SU-DHL-6 (cell line): ENCODE results near the gene MCAT.

Experiments
- H2AFZ ChIP-seq: fragments of 200-600 bp; sonication (generic); 2 replicates; pipeline ENCODE4 v1.6.1; 2014; ENCODE audit warnings: low read depth, mild to moderate bottlenecking, moderate library complexity, mixed read lengths, antibody characterized with exemption, low read length; ENCODE audit not compliant: severe bottlenecking
- H3F3A ChIP-seq: fragments of 200-600 bp; shearing (Covaris generic); 2 replicates; pipeline ENCODE4 v1.6.0; 2016; ENCODE audit warnings: antibody characterized with exemption, mild to moderate bottlenecking; ENCODE audit not compliant: insufficient read depth
- H3K27ac ChIP-seq: fragments of 200-600 bp; sonication (generic); 2 replicates; pipeline ENCODE4 v1.5.1; 2016; ENCODE audit warnings: low read depth, mild to moderate bottlenecking, low read length, moderate library complexity, mixed read lengths
- H3K27me3 ChIP-seq: fragments of 200-600 bp; sonication (generic), shearing (Covaris generic); 2 replicates; pipeline ENCODE4 v1.6.0; 2014; ENCODE audit warnings: mild to moderate bottlenecking, low read length
- H3K36me3 ChIP-seq: fragments of 200-600 bp; sonication (generic); 2 replicates; pipeline ENCODE4 v1.6.1; 2014; ENCODE audit warnings: mild to moderate bottlenecking, low read length, mixed read lengths
- H3K4me2 ChIP-seq: fragments of 300-600, 200-600 bp; shearing (Covaris generic), sonication (generic); 2 replicates; pipeline ENCODE4 v1.6.0; 2014; ENCODE audit warnings: low read length, low read depth, mild to moderate bottlenecking; ENCODE audit not compliant: poor library complexity, severe bottlenecking
- H3K4me3 ChIP-seq: fragments of 200-600 bp; sonication (generic); 2 replicates; pipeline ENCODE4 v1.5.1; 2014; ENCODE audit warnings: antibody characterized with exemption, low read length, mild to moderate bottlenecking, mixed read lengths; ENCODE audit not compliant: insufficient read depth, poor library complexity, severe bottlenecking
- H3K79me2 ChIP-seq: fragments of 200-600 bp; sonication (generic); 2 replicates; pipeline ENCODE4 v1.6.1; 2014; ENCODE audit warnings: mild to moderate bottlenecking, low read length, moderate library complexity; ENCODE audit not compliant: insufficient read depth
- H3K9ac ChIP-seq: fragments of 200-600 bp; sonication (generic); 2 replicates; pipeline ENCODE4 v1.7.0; 2014; ENCODE audit warnings: mild to moderate bottlenecking, low read length
- H3K9me2 ChIP-seq: fragments of 200-600 bp; sonication (generic); replicated peaks from 2 replicates; pipeline ENCODE4 v1.6.1; 2014; ENCODE audit warnings: low read length; ENCODE audit not compliant: insufficient read depth
- H3K9me3 ChIP-seq: fragments of 200-600 bp; sonication (generic); 2 replicates; pipeline ENCODE4 v1.6.1; 2014; ENCODE audit warnings: low read length, mixed read lengths; ENCODE audit not compliant: insufficient read depth
- H4K20me1 ChIP-seq: fragments of 200-600 bp; sonication (generic); 2 replicates; pipeline ENCODE4 v1.6.1; 2014; ENCODE audit warnings: low read depth, mild to moderate bottlenecking, antibody characterized with exemption, low read length, moderate library complexity, mixed read lengths
- EZH2phosphoT487 ChIP-seq: fragments of 200-600 bp; sonication (generic), shearing (Covaris generic); conservative IDR thresholded peaks from 2 replicates; pipeline ENCODE4 v1.6.1; 2018; ENCODE audit warnings: mild to moderate bottlenecking, antibody characterized with exemption, low read length, moderate library complexity, mixed read lengths
- TF ChIP-seq, protein P1 (sequence below): fragments of 200-600 bp; sonication (generic); IDR thresholded peaks from one replicate; pipeline ENCODE4 v1.5.1; 2017; ENCODE audit warnings: antibody characterized with exemption, mild to moderate bottlenecking, low read length, moderate library complexity; ENCODE audit not compliant: insufficient read depth, poor library complexity, severe bottlenecking

The MCAT gene

DNA sequence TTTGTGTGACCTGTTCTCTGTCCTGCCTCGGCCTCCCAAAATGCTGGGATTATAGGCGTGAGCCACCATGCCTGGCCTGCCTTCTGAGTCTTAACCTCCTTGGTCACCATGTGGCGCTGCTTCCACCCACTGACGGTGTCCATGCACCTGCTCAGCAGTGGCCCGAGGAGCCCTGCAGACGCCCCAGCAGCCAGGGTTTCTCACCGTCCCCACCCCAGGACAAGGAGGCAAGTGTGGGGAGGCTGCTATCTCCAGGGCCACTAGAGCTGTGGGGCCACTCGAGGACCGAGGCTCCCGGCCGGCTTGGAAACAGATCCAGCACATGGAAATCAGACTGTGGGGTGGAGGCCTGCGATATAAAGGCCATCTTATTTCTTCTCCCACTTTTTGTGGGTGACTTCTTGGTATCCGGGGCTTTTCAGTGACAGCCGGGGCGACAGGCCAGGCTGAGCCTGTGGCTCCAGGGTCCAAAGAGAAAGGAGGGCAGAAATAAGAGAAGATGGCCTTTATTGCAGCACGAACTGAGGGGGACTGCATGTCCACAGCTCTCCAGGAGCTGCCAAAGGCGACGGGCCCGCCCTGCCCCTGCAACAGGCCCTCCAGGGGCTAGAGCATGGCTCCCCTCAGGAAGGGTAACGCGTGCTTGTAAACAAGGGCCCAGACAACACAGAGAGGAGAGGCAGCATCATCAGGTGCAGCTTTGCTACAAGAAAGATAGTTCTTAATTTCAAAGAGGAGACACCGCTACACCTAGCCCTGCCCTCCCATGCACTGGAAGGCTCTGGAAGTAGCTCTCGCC is 23.1 kb upstream of the MCAT start:
- Histone ChIP-seq H3K9me3 (no peaks in the 10 kb centered on the region), H3K9me2 (no peaks in the 10 kb centered on the region), H3K4me2 (no peak overlapping the region), H3K4me3 (no peak overlapping the region), H4K20me1 (no peaks in the 10 kb centered on the region), H3K9ac (no peak overlapping the region), H2AFZ (no peak overlapping the region), H3K36me3 (no peaks in the 10 kb centered on the region), H3K27me3 (no peaks in the 10 kb centered on the region), H3K79me2 (no peaks in the 10 kb centered on the region), H3F3A (no peaks in the 10 kb centered on the region), H3K27ac (no peak overlapping the region)
- TF ChIP-seq, protein P1, sequence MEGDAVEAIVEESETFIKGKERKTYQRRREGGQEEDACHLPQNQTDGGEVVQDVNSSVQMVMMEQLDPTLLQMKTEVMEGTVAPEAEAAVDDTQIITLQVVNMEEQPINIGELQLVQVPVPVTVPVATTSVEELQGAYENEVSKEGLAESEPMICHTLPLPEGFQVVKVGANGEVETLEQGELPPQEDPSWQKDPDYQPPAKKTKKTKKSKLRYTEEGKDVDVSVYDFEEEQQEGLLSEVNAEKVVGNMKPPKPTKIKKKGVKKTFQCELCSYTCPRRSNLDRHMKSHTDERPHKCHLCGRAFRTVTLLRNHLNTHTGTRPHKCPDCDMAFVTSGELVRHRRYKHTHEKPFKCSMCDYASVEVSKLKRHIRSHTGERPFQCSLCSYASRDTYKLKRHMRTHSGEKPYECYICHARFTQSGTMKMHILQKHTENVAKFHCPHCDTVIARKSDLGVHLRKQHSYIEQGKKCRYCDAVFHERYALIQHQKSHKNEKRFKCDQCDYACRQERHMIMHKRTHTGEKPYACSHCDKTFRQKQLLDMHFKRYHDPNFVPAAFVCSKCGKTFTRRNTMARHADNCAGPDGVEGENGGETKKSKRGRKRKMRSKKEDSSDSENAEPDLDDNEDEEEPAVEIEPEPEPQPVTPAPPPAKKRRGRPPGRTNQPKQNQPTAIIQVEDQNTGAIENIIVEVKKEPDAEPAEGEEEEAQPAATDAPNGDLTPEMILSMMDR, result no peak
- no peak for TF ChIP-seq EZH2phosphoT487

DNA sequence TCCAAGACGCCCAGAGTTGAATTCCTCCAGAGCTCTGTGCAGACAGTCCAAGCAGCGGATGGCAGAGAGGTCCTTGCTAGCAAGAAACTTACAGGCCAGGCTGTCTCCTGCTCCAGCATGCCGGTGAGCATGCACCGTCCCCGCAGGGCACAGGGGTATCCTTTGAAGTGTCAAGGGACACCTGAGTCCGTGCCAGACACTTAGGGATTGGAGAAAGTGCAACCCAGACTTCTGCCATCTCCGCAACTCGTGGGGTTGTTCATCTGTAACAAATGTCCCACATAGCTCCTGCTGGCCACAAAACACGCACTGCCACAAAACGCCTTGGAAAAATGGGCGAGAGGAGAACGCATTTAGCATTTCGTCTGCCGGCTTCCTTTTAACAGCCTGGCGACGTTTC is 21.4 kb upstream of the MCAT start:
- no peak overlapping the region for H3K4me2 ChIP-seq
- no peak overlapping the region for H3K27ac ChIP-seq

DNA sequence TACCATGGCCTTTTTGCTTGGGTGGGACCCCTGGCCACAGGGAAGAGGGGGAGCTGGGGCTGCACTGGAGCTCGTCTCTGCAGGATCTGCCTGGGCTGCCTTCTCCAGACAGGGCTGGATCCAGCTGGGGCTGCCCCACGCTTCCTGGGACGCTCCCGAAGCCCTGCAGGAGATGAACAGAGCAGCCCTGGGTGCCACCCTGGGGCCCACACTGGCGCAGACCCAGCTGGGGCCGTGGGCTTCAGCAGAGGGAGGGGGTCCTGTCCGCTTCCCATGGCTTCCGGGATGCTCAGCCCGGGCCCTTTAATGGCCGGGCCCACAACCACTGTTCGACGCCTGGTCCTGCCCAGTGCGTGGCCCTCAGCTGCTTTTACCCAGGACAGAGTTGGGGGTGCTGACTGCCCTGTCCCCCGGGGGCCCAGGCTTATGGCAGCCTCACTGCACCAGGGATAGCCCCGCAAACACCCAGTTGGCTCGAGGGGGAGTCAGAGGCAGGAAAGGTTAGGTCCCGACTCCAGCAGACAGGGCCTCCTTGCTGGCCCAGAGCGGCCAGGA is 20.1 kb upstream of the MCAT start:
- H3K36me3 ChIP-seq, result no peaks in the 10 kb centered on the region
- TF ChIP-seq EZH2phosphoT487, result no peak

More for the DNA sequence above, 21.4 kb upstream of the MCAT start:
- no peak overlapping the region for H3K9ac ChIP-seq
- H2AFZ ChIP-seq, result no peak overlapping the region
- H3K9me2 ChIP-seq, result no peaks in the 10 kb centered on the region
- TF ChIP-seq, protein P1, result no peak
- no peak for TF ChIP-seq EZH2phosphoT487
- no peaks in the 10 kb centered on the region for H3K36me3 ChIP-seq
- no peaks in the 10 kb centered on the region for H3F3A ChIP-seq
- H3K79me2 ChIP-seq, result no peaks in the 10 kb centered on the region
- H3K4me3 ChIP-seq, result no peak overlapping the region
- H3K9me3 ChIP-seq, result no peaks in the 10 kb centered on the region
- H3K27me3 ChIP-seq, result no peaks in the 10 kb centered on the region
- no peaks in the 10 kb centered on the region for H4K20me1 ChIP-seq

More for the DNA sequence above, 20.1 kb upstream of the MCAT start:
- no peaks in the 10 kb centered on the region for H3K9me3 ChIP-seq
- no peak overlapping the region for H3K4me2 ChIP-seq
- no peaks in the 10 kb centered on the region for H4K20me1 ChIP-seq
- no peaks in the 10 kb centered on the region for H3K27me3 ChIP-seq
- no peak overlapping the region for H2AFZ ChIP-seq
- H3K79me2 ChIP-seq, result no peaks in the 10 kb centered on the region
- H3K9me2 ChIP-seq, result no peaks in the 10 kb centered on the region
- no peak overlapping the region for H3K9ac ChIP-seq
- H3K27ac ChIP-seq, result no peak overlapping the region
- H3K4me3 ChIP-seq, result no peak overlapping the region
- H3F3A ChIP-seq, result no peaks in the 10 kb centered on the region
